GM18511 (cell line): ENCODE results near the gene CAMKMT.
"Not testable (repeated sequence)": the region's sequence is repeated elsewhere in the genome, so short reads cannot be mapped to it uniquely, and the experiment has no call there.

Source experiments
- ATAC-seq: cut with Tn5 transposase; IDR thresholded peaks from one replicate; pipeline ENCODE4 v1.9.1; 2021; ENCODE audit warnings: mild to moderate bottlenecking, moderate library complexity; ENCODE audit not compliant: unreplicated experiment

Gene CAMKMT

DNA sequence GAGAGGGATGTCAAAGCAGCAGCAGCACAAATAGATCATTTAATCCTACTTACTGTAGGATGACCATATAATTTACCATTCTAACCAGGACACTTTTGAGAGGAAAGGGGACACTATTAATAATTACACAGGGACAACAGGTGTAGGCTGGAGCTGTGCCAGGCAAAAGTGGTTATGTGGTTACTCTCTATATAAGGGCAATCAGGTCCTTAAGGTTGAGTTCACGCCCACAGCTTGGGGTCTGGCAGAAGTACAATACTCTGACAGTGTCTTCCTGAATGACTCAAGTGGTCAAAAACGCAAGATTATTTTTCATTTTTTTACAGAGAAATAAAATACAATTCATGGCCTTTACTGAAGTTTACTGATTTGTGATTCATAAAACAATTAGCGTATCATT, 3.2 kb upstream of the CAMKMT start:
- ATAC-seq: no peak

DNA sequence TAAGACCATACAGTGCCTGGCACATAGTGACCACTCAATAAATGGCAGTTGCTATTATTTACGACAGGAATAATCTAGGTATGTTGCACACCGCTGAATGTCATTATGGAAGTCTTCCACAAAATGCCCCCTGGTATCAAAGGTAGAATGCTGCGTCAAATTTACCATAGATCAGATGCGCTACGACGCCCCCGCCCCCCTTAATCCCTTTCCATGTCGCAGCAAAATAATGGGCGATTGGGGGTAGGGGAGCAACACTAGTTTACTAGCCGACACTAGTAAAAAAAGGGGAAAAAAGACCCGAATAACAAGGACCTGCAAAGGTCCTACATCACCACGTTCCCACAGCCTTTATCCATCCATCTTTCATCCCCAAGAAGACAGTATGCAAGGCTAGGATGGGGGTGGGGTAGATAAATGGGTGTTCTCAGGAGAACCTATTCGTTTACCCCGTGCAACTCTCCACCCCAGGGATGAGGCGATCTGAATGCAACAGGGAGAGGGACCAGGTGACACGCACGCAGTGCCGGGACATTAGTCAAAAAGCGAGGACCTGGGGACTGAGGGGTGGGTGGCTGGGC, 908 bp upstream of the CAMKMT start:
- no peak for ATAC-seq

DNA sequence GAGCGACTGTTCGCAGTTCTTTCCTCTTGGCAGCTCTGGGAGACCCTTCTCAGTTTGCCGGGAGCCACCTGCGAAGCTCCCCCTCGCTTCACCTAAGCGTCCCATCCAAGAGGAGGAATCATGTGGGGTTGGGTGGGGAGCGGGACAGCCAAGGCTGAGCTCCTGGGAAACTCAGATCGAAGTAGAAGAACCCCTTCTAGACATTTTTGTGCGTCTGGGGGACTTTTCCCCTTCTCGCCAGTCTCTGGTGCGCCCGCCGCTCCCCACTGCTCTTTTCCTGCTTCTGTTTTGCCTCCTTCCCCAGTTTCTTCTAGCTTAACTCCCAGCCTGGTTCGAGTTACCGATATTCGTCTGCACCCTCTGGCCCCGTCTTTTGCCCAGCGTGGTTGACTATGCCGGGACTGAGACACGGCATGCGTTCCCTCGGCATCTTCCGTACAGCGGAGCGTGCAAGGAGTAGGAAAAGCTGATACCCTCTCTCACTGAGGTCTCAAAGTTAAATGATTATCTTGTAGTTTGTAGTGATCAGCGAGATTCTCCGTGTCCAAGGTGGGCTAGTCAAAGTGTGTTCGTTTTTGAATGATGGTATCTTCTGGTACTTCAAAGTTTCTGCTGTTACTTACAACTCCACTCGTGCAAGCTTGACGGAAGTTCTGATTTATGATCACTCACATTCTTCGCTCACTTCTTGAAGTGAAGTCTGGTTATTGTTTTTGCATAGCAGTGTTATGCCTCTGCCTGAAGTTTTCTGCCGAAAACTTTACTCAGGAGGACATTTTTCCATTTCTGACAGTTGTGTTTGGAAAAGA, 664 bp downstream of the CAMKMT start:
- ATAC-seq: peak; percentile 22

DNA sequence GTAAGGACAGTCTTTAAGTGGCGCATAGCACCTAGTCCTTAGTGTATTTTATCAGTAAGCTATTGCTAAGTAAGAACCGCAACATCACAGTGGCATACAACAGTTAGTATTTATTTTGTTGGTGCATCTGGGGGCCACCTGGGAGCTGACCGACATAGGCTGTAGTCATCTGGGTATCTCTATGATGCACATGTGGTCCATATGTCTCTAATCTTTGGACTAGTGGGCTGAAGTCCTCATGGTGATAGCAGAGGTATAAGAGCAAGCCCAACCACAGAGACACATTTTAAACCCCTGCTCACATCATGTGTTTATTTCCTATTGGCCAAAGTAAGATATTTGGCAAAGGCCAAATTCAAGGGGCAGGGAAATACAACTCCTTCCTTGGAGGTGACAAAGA, 2.9 kb downstream of the CAMKMT start:
- no peak for ATAC-seq

DNA sequence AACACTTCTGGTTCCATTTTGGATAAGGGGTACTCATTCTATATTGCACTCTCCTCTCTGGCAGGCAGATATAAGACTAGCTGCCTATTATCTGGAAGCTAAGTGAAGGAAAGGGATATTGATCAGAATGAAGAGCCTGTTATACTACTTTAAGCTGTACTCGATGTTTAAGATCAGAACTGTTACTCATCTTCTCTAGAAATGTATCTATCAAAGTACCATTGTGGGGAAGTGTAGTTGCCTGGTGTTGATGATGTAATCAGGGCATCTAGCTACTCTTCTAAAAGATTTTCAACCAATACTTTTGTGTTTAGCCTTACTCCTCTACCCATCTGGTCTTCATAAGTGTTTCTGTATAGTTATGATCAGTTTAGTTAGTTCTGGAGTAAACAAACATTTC, 5.8 kb downstream of the CAMKMT start:
- no peak for ATAC-seq

DNA sequence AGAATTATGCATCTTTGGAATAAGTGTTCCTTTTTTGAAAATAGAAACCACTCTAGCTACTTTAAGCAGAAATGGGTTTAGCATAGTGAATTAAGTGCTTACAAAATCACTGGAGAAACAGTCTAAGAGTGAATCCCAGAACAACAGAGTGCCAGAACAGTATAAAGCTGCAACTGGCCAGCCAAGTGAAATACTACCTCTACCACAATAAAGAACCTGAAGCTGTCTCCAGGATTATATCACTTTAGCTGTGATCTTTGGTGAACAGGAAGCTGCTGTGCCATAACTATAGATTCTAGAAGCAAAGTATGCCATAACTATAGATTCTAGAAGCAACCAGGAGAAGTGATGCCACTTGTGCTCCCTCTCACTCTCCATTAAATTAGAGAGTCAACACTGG, 7.6 kb downstream of the CAMKMT start:
- ATAC-seq: no peak

DNA sequence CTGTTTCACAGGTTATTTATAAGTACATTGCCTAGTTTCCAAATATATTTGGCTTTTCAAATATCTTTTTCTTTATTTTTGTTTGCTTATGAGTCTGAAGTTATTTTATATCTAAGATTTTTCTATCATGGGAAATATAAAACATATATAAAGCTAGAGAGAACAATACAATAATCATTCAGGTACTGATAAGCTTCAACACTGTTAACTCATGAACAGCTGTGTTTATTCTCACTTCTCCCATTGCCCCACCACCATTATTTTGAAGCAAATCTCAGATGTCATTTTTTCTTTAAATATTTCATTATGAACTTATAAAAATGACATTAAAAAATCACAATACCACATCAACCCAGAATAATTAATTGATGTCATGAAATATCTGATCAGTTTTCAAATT, 9.7 kb downstream of the CAMKMT start:
- ATAC-seq: no peak

DNA sequence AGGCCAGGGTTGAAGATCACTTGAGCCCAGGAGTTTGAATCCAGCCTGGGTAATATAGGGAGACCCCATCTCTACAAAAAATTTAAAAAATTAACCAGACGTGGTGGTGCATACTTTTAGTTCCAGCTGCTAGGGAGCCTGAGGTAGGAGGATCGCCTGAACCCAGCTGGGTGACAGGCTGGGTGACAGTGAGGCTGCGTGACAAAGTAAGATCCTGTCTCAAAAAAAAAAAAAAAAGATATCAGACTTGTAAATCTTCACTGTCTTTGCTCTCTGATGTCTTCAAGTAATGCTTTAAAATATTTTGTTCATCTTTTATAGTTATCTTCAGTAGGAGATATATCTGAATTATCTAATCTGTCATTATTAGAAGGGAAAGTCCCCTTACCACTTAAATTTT, 10.5 kb downstream of the CAMKMT start:
- ATAC-seq: no peak

DNA sequence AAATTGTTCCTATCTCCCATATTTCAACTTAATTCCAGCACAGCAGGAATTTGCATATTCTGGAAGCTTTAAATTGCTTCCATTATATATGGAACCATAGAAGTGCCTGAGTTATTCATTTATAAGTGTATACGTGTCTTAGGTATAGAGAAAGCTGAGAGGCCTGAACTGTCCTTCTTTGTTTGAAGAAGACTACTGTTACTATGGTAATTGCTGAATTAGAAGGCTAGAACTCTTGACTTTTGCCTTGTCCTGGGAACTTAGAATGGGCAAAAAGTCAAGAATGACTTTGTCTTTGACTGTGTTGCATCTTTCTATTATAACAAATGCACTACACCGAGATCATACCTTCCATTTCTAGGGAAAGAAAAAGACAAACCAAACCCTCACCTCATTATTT, 15.7 kb downstream of the CAMKMT start:
- no peak for ATAC-seq

DNA sequence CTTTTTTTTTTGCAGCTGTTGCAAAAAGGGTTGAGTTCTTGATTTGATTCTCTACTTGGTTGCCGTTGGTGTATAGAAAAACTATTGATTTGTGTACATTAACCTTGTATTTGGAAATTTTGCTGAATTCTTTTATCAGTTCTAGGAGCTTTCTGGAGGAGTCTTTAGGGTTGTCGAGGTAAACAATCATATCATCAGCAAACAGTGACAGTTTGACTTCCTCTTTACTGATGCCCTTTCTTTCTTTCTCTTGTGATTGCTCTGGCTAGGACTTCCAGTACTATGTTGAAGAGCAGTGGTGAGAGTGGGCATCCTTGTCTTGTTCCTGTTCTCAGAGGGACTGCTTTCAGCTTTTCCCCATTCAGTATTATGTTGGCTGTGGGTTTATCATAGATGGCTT, 23.5 kb downstream of the CAMKMT start:
- ATAC-seq: not testable (repeated sequence)

DNA sequence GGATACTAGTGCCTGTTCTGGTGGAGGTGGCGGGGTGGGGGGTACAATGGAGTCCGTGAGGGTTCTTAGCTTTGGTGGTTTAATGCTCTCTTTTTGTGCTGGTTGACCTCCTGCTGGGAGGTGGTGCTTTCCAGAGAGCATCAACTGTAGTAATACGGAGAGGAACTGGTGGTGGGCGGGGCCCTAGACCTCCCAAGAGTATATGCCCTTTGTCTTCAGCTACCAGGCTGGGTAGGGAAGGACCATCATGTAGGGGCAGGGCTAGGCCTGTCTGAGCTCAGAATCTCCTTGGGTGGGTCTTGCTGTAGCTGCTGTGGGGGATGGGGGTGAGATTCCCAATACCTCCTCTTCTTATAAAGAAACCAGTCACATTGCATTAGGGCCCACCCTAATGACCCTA, 27.1 kb downstream of the CAMKMT start:
- no peak for ATAC-seq

DNA sequence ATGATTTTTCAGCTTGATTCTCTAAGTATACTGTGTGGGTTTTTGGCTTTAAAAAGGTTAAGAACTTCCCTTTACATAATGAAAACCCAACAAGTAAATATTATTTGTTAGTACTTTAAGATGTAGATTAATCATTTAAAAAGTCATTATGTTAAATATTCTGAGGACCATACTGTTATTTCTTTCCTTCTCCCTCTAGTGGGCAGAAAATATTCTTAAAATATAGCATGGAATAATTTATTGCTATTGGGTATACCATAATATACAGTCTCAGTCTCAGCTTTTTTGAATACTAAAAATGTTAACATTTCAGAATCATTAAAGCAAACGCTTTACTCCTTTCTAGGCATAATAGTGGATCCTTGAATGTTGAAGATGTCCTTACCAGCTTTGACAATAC, 28.1 kb downstream of the CAMKMT start:
- no peak for ATAC-seq

DNA sequence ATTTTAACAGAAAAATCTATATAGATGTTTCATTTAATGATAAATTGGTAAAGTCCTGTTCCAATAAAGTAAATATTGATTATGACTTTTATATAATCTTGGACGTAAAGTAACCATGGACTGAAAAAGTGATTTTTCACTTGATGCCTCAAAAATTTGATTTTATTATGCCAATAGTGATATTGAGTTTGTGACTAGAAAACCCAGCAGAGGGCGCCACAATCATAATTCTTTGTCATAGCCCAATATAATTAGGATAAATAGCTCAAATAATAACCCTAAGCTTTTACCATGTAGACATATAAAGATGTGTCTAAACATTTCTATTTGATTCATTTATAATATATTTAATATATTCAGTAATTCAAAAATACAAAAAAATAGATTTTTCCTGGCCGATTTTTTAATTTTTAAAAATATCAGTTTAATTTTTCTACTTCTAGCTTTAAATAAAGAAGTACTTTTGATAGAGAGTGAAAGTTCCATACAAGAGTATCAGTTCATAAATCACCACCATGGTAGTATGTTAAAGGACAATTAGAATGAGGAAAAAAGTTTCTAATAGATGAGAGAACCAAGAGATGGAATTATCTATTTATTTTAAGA, 30.7 kb downstream of the CAMKMT start:
- ATAC-seq: no peak

DNA sequence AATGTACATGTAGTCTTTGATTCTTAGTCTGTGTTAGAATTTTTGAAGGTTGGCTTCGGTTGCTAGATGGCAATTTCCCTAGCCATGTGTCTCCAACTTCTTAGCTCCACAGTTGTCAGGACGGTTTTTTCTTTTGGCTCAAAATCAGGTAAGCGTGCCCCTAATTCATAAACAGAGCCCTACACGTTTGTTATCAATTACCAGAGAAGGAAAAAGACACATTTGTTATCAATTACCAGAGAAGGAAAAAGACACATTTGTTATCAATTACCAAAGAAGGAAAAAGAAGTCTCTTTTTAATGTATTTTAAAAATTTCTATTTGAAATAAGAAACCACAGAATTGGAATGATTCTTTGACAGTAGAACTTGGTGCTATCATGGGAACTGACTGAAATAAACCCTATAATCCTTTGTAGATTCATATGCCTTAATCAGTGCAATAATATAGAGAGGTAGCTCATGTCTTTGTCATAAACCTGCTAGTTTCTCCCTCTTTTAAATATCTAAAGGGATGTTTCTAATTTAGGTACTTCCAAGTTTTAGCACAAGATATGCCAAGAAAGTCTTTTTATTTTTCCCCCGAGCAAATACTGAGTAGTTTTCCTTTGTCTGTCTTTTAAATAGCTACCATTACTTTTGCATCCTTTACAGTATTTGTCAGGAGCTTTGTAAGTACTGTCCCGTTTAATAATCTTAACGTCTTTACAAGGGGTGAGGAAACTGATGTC, 35.9 kb downstream of the CAMKMT start:
- no peak for ATAC-seq

DNA sequence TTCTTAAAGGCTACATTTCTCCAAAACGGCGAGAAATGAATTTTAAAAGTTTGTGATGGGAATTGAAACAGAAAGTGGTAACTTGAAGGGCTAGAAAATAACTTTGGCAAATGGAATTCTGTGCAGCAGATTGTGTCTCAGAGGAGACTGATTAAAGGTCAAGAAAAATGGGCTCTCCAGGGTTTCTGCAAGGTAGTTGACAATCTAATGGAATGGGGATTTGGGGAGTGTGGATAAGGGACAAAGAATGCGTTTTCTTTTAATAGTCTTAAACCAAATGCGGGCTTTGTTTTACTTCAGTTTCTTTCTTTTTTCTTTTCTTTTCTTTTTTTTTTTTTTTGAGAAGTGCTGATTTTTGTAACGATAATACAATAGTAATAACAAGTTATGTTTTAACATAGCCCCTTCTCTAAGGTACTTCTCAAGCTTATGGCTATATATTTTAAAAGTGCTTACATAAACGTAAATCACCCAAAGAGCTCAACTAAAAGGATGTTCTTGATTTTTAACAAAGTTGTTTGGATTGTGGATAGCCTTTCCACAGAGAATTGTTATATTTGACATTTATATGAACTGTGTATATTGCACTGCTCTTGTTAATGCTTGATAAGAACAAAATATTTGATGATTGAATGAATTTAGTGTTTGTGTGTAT, 36.6 kb downstream of the CAMKMT start:
- ATAC-seq: no peak

DNA sequence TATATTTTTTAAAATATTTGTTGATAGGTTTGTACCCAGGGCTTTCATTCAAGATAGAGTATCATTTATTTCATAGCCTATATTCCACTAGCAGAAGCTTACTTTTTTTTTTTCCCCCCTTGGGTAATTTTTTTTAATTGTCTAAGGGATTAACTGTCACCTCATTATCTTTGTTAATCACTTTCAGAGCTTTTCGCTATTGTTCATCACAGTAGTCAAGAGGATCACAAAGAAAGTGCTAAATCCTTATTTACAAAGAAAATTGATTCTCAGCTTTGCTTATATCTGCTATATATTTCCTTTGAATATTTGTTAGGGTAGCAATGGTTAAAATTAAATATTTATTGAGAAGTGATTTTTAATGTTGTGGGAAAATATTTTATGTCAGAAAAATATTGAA, 59.0 kb downstream of the CAMKMT start:
- no peak for ATAC-seq

DNA sequence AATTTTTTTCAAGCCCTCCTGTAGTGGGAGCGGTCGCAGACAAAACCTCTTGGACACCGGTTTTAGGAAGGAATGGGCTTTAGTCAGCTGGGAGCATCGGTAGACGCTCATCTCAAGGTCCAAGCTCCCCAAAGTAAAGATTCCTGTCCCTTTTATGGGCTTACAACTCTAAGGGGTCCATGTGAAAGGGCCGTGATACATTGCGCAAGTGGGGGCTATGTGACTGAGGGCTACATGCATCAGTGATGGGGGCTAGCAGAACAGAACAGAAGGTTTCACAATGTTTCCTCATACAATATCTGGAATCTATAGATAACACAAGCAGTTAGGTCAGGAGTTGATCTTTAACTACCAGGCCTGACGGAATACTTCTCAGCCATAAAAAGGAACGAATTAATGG, 62.5 kb downstream of the CAMKMT start:
- no peak for ATAC-seq

DNA sequence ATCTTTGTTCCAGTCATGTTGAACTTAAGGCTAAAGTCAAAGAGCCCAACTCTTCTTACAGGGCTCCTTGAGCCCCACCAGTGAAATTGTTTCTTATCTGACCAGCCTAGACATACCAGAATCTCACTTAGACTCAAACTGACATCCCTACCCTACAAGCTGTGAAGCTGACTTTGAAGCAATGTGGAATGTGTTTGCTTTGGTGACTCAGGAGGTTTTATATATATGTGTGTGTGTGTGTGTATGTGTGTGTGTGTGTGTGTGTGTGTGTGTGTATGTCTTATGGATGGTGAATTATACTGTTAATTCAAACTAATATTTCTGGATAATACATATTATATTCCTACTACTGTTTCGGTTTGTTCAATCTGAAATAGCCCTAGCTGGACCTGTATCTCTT, 67.3 kb downstream of the CAMKMT start:
- ATAC-seq: no peak

DNA sequence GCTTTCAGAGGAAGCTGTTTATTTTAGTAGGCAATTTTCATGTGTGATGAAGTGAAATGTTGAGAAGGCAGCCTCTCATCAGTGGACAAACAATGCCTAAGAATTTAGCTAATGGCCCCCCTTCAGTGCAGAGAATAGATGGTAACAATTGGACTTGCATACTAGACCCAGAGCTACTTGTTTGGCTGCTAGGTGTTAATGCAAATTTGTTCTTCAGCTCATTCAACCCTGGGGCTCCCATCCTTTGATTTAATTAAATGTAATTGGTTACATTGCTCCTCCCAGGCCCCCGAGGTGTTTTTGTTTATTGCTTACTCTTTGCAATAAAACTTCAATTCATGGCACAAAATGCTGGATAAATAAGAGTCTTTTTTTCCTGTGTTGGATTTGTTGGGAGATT, 68.6 kb downstream of the CAMKMT start:
- ATAC-seq: no peak

DNA sequence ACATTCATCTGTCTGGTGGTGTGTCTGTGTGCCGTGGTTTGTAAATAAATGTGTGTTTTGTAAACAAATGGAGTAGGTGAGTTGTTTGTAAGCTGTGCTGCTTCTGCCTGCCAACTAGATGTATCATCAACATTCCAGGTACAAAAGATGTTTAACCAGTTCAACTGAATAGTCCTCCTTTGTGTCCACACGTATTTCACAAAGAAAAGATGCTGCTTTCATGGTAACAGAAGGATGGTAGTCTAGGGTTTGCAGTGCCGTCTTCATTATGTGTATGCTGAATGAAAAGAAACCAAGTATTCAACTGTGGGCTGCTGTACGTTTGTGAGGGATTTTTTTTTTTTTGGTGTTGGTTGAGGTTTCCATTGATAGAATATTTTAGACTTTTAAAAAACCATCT, 72.1 kb downstream of the CAMKMT start:
- no peak for ATAC-seq

DNA sequence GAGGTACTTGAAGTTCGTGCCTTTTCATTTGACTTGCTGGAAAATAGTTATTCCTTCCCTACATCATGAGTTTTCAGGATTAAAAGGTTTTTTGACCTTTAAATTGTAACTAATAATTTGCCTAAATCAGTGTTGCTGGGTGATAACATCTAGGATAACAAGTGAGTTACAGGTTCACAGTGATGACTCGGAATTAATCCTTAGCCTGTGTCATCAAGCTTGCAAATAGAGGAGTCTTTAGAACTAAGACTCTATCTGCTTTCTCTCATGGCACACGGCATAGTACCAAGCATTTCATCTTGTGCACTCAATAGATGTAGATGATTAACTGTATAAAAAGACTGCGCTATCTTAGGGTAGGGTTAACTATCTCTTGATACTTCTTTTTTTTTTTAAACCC, 79.5 kb downstream of the CAMKMT start:
- ATAC-seq: no peak
